ENCODE measurements around the gene ME3.
"Not testable (repeated sequence)": the region's sequence is repeated elsewhere in the genome, so short reads cannot be mapped to it uniquely, and the experiment has no call there.

The ME3 gene

DNA sequence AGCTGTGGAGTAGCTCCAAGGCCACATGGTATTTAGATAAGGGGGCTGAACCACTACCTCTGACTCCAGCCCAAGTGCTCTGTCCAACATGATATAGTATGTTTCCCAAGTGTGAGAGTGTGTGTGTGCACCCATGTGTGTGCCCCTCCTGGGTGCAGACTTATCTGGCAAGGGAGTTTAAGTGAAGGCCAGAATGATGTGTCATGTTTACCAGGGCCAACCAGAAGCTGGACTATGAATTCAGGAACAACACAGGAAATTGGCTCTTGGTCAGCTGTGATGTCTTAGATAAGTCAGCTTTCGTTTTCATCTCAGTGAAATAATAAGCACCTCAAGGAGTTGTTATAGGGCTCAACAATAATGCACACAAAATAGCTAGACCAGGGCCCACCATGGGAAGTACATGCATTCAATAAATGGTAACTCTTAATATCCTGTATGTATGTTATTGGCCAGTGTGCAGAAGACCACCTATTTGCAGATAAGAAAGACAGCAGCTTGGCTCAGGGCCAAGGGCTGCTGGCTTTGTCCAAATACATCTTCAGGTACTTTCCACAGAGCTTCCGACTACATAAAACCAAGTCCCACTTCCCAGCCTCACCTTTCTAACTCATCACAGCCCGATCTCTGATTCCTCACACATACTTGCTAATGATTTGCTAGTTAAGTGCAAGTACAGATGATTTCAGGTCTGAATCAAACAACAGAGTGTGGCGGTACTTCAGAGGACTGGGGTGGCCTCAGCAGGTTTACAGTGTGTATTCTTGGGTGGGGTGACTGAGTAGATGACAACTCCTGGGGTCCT, 120.9 kb downstream of the ME3 start:
- no peak for DNase-seq

- no peak for DNase-seq
These were observed 121.7 kb downstream of the ME3 start for GRCh38 chr11:86550757-86551156.

GRCh38 chr11:86548271-86548917, 124.0 kb downstream of the ME3 start:
- DNase-seq: no peak

- no peak for DNase-seq
These were observed 124.7 kb downstream of the ME3 start for GRCh38 chr11:86547727-86548126.

- DNase-seq: not testable (repeated sequence)
These were observed 131.1 kb downstream of the ME3 start for GRCh38 chr11:86541299-86541698.

DNA sequence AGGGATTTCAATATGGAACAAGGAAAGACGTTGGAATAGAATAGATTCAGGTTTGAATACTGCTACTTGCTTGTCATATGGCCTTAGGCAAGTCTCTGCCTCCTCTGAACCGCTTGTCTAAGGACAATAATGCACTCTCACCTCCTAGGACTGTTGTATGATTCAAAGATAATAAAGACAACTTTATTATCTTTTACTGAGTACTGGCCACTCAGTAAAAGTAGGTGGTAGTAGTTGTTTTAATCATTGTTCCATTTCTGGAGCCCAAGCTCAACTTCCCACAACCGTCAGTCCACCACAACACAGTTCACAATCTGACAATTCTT, 134.2 kb downstream of the ME3 start:
- DNase-seq: no peak

DNA sequence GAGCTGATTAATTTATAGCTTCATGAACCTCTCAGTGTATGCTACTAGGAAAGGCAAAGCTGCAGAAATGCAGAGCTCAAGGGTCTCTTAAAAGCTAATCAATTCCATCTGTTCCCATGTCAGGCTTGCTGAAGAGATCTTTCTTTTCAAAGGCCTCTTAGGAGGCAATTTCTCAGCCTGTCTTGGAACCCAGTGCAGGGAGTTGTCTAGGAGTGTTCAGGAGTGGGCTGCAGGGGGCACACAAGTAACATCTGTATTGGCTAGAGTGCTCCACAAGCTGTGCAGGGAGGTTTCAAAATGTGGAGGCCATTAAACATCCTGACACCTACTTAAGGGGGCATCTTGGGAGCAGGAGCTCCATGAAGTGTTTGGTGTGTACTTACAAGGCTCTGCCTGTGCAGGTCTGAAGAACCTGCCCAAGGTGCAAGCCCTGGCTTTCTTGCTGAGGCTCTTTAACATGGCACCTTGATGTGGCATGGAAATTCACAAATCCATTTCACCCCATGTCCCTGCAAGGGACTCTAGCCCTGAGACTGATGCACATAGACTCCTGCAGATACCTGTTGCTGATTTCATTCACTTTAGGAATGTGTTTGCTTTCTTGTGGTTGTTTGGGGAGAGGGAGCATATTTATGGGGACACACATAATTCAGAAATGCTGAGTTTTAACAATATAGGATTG, 134.7 kb downstream of the ME3 start:
- DNase-seq: no peak

- DNase-seq: no peak
These were observed 136.6 kb downstream of the ME3 start for GRCh38 chr11:86535773-86536172.

DNA sequence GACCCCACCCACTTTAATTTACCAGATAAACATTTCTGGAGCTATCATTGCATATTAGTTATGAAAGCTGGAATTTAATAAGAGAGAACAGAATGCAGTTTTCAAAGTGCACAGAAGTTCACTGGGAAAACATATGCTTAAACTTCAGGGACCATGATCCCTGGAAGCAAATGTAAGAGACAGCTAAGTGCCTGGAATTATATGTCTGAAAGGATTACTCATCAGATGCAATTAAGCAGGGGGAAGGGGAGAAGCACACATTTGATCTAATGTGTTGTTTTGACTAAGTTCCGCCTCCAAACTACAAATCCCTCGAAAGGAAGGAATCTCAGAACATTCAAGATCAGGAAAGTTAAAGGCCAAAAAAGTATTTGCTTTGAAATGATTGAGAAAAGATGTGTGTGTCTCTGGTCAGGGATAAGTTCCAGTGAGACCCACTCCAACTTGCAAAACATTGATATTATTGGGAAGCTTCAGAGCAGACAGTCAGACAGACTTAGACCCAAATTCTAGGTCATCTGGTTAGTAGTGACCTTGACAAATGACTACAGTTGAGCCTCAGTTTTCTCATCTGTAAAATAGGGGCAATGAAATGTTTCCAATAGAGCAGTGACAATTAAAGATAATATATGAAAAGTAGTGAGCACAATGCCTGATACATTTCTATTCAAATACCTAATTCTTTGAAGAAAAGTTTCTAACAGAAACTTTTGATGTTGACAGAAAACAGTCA, 147.6 kb downstream of the ME3 start:
- DNase-seq: no peak

DNA sequence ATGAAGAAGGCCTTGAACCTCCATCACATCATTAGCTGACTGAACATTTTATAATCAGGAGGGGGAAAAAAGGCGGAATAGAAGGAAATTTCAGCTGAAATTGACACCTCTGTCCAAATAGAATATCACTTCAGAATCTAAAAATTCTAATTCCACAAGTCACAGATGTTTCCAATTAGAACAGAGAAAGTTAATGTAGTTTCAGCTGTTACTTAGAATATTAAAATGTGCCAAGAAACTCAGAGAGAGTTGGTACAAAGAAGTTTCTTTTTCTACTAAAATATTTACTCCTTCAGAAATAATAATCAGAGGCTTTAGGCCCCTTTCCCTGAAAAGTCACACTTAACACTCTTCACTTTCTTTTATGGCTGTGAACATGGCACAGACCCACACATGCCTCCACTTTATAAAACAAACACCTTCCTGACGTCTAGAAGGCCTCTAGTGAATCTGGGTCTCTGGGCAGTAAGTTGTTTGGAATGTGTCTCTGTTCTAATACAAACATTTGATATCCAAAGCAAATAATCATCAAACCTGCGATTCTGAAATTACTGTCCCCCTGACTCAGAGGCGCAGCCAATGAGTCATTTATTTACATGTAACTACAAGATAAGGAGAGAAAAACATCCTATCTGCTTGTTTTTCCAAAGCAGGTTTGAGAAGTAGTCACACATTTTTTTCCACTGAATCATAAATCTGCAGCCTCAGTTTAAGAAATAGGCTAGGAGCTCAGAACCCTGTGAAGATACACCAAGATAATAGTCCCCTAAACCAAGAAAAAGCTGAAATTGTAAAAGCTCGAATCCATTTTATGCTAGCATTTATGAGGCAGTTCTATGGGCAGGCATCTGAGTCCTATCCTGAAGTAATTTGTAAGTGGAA, 148.4 kb downstream of the ME3 start:
- DNase-seq: no peak

DNA sequence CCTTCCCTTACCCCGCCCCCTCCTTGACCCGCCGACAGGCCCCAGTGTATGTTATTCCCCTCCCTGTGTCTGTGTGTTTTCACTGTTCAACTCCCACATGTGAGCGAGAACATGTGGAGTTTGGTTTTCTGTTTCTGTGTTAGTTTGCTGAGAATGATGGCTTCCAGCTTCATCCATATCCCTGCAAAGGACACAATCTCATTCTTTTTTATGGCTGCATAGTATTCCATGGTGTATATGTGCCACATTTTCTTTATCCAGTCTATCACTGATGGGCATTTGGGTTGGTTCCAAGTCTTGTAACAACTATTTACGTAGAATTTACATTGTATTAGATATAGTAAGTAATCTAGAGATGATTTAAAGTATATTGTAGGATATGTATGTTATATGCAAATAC, 149.9 kb downstream of the ME3 start:
- not testable (repeated sequence) for DNase-seq

GRCh38 chr11:86519064-86519911, 153.1 kb downstream of the ME3 start:
- no peak for DNase-seq

DNA sequence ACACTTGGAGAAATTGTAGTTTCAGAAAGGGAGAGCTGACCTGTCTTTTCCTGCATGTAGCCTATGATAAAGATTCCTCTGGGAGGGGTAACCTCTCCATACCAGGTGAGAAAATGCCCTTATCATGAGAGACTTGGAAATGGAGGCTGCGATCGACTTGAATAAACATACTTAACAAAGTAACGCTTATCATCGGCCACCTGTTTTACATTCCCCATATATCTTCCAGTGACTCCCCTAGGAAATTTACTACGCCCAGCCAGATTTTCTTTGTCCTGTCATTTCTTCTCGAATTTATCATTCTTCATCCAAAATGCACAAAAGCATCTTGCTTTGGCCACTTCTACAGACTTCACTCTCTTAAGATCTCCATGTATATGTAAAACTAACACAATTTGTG, 154.2 kb downstream of the ME3 start:
- DNase-seq: no peak

DNA sequence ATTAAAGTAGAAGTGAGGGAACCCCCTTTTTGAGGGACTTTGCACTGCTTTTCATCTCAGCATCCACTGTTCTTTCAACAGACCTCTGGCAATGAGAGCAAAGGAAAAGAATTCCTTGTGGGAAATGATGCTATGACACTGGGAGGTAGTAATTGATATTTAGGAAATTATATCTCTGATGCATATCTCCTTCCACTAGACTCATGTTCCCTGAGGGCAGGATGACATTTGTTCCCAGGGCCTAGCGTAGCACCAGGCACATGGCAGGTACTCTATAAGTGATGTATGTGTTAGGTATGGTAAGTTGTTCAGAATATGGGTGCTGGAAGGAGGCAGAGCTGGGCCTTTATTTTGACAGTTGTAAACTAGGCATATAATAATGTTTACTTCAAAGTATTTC, 154.9 kb downstream of the ME3 start:
- DNase-seq: no peak

GRCh38 chr11:86515297-86516094, 156.9 kb downstream of the ME3 start:
- DNase-seq: no peak

GRCh38 chr11:86514453-86514852, 158.0 kb downstream of the ME3 start:
- DNase-seq: no peak

GRCh38 chr11:86513746-86514373, 158.6 kb downstream of the ME3 start:
- no peak for DNase-seq

DNA sequence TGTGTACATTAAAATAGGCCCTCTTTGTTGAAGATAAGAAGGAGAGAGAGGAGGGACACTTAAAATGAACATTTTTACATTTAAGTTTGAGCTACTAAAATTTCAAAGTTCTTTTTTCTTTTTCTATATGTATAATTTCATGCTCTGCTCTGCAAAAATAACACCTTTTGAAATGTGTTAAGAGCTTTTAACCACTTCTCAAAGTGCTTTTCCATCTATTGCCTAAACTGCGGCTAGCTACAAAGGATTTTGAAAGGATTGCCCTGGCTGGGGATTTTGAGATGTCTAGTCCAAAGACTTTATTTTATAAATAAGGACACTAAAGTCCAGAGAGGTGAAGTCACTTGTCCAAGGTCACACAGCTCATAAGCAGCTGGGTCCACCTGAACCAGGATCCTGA, 159.3 kb downstream of the ME3 start:
- DNase-seq: no peak

DNA sequence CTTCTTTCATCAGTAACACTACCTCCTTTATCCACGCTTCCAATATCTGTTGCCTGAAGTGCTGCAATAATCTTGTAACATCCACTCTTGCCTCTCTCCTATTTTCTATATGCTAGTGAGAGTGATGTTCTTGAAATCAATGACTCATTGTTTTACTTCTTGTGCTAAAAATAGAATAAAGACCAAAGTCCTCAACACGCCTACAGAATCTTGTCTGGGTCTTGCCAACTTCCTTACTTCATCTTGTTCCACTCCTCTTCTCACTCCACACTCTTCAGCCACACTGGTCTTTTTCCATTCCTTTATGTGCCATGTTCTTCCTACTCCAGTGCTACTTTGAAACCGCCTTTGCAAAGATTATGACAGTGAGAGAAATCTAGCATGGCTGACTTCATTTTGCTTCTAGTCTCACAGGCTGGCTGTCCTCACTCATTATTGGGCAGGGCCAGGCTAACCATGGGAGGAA, 161.3 kb downstream of the ME3 start:
- no peak for DNase-seq

- DNase-seq: no peak
These were observed 161.7 kb downstream of the ME3 start for GRCh38 chr11:86510674-86511073.

All from SHP77 (cell line).